Gastroesophageal sphincter (tissue), 4 donors: ENCODE data around the gene TUBGCP5. TPM values are rescaled to one million over a fixed set of nuclear protein-coding genes. Genes with fewer than 3 reads are reported as not detected.
A peak's percentile ranks its signal among the peaks of the same experiment; 100 is the strongest.

Experiments
- ATAC-seq: fragments of 150-250 bp; one replicate; pipeline ENCODE4 v1.9.1; 2016; ENCODE audit warnings: mild to moderate bottlenecking, moderate library complexity
- H3K27ac ChIP-seq, 4 donors: fragments of 200-600 bp; sonication (generic) in 3 of 4; 1 replicate in 3 of 4; 2 replicates in 1 of 4; pipeline ENCODE4 v1.5.1; 2016 to 2019
- H3K27me3 ChIP-seq: fragments of 200-600 bp; sonication (generic); one replicate; pipeline ENCODE4 v1.5.1; 2019
- H3K36me3 ChIP-seq, 2 donors: fragments of 200-600 bp; sonication (generic); one replicate each; pipeline ENCODE4 v1.5.1; 2019; ENCODE audit warnings: control low read depth in 1 of 2
- H3K4me1 ChIP-seq, 3 donors: fragments of 200-600 bp; sonication (generic); 1 replicate in 2 of 3; 2 replicates in 1 of 3; pipeline ENCODE4 v1.5.1; 2016 to 2019; ENCODE audit warnings: control low read depth in 2 of 3
- H3K4me3 ChIP-seq, 2 donors: fragments of 200-600 bp; sonication (generic); one replicate each; pipeline ENCODE4 v1.5.1; 2019; ENCODE audit warnings: mild to moderate bottlenecking in 1 of 2, moderate library complexity in 1 of 2
- H3K9me3 ChIP-seq, 3 donors: fragments of 200-600 bp; sonication (generic); one replicate each; pipeline ENCODE4 v1.5.1; 2017 to 2019; ENCODE audit warnings: control low read depth in 2 of 3
- EP300 ChIP-seq: sonication (generic); formaldehyde crosslinking; IDR thresholded peaks from one replicate; pipeline ENCODE4 v1.6.1; 2017; ENCODE audit warnings: antibody characterized with exemption, mild to moderate bottlenecking
- POLR2A ChIP-seq, 2 donors: fragments of 450-650 bp; IDR thresholded peaks; one replicate each; pipeline ENCODE4 v1.6.1; 2017; ENCODE audit warnings: antibody characterized with exemption in 2 of 2, mild to moderate bottlenecking in 2 of 2, moderate library complexity in 1 of 2
- POLR2AphosphoS5 ChIP-seq: sonication (generic); formaldehyde crosslinking; IDR thresholded peaks from one replicate; pipeline ENCODE4 v1.6.1; 2017; ENCODE audit warnings: antibody characterized with exemption
- WGBS, 2 donors: methylation state at CpG; one replicate each; pipeline ENCODE4 v1.1.5; 2018; ENCODE audit warnings: low coverage in 1 of 2; 5-methylcytosine and 5-hydroxymethylcytosine counted together
- total RNA-seq, 4 donors: library from RNA; depleted of rRNA; stranded (reverse); fragments of >200 nt; gene quantifications; one replicate each; pipeline ENCODE4 v1.1.0, GENCODE V29; 2016
- TF ChIP-seq, protein P1 (sequence below), 4 experiments: fragments of 200-600 bp in 2 of 4; fragments of 450-650 bp in 2 of 4; sonication (generic) in 1 of 4; IDR thresholded peaks; one replicate each; pipeline ENCODE4 v1.5.1; 2017 to 2019; ENCODE audit warnings: antibody characterized with exemption in 4 of 4, mild to moderate bottlenecking in 2 of 4, moderate library complexity in 2 of 4

TUBGCP5 gene
- total RNA-seq, 4 donors from 2014 or later: 12.7 to 25.3 (median 21.7) TPM

GRCh38 chr15:22967084-22967770 is 72.1 kb downstream of the TUBGCP5 start:
- Histone ChIP-seq H3K9me3 (no peaks in the 10 kb centered on the region), H3K27me3 (no peaks in the 10 kb centered on the region), H3K4me1 (peaks cover 0 to 51% (median 14%) of the 10 kb centered on the region in 3 donors), H3K27ac (no peak overlapping the region), H3K36me3 (no peaks in the 10 kb centered on the region), H3K4me3 (no peak overlapping the region)
- WGBS, 2 donors: 81 to 92% methylated on average over 5 to 7 of the region's 15 CpGs
- TF ChIP-seq POLR2AphosphoS5: no peak
- TF ChIP-seq EP300: no peak
- TF ChIP-seq POLR2A (IDR thresholded peaks at IDR 0.05): no peak
- TF ChIP-seq, protein P1, sequence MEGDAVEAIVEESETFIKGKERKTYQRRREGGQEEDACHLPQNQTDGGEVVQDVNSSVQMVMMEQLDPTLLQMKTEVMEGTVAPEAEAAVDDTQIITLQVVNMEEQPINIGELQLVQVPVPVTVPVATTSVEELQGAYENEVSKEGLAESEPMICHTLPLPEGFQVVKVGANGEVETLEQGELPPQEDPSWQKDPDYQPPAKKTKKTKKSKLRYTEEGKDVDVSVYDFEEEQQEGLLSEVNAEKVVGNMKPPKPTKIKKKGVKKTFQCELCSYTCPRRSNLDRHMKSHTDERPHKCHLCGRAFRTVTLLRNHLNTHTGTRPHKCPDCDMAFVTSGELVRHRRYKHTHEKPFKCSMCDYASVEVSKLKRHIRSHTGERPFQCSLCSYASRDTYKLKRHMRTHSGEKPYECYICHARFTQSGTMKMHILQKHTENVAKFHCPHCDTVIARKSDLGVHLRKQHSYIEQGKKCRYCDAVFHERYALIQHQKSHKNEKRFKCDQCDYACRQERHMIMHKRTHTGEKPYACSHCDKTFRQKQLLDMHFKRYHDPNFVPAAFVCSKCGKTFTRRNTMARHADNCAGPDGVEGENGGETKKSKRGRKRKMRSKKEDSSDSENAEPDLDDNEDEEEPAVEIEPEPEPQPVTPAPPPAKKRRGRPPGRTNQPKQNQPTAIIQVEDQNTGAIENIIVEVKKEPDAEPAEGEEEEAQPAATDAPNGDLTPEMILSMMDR (IDR thresholded peaks at IDR 0.05): no peak
- ATAC-seq: no peak

- no peak for ATAC-seq
- WGBS, 2 donors: 80 to 100% methylated on average over 2 to 14 of the region's 20 CpGs
- H3K36me3 ChIP-seq: no peaks in the 10 kb centered on the region
Measured at GRCh38 chr15:22966321-22967083, 72.9 kb downstream of the TUBGCP5 start.

GRCh38 chr15:22963641-22964040 is 75.7 kb downstream of the TUBGCP5 start:
- 60% methylated on average over 6 of the region's 12 CpGs; no CpG with 5 or more reads in 1 of the 2 donors for WGBS, 2 donors
- Histone ChIP-seq H3K36me3 (no peaks in the 10 kb centered on the region), H3K9me3 (no peaks in the 10 kb centered on the region), H3K4me1 (peaks cover 0 to 86% (median 34%) of the 10 kb centered on the region in 3 donors), H3K4me3 (no peak overlapping the region), H3K27me3 (no peaks in the 10 kb centered on the region), H3K27ac (peak overlapping the region in 3 of 4 donors; percentile 69 to 81 (median 72))
- ATAC-seq: peak; percentile 38
- TF ChIP-seq POLR2A (IDR thresholded peaks at IDR 0.05) (no peak), EP300 (no peak), POLR2AphosphoS5 (no peak)
- TF ChIP-seq, protein P1 (IDR thresholded peaks at IDR 0.05): no peak

More at GRCh38 chr15:22966321-22967083, 72.9 kb downstream of the TUBGCP5 start:
- no peak overlapping the region for H3K4me3 ChIP-seq
- no peak overlapping the region for H3K27ac ChIP-seq
- no peaks in the 10 kb centered on the region for H3K27me3 ChIP-seq
- TF ChIP-seq, protein P1 (IDR thresholded peaks at IDR 0.05): no peak
- TF ChIP-seq POLR2A (IDR thresholded peaks at IDR 0.05) (no peak), EP300 (no peak), POLR2AphosphoS5 (no peak)
- no peaks in the 10 kb centered on the region for H3K9me3 ChIP-seq
- peaks cover 0 to 58% (median 14%) of the 10 kb centered on the region in 3 donors for H3K4me1 ChIP-seq

- no peak for ATAC-seq
- H3K27ac ChIP-seq: peak overlapping the region in 2 of 4 donors; percentile 62 to 81
- TF ChIP-seq POLR2A (IDR thresholded peaks at IDR 0.05): no peak
- TF ChIP-seq EP300: no peak
- TF ChIP-seq, protein P1 (IDR thresholded peaks at IDR 0.05): no peak
- TF ChIP-seq POLR2AphosphoS5: no peak
- H3K36me3 ChIP-seq: no peaks in the 10 kb centered on the region
- no peaks in the 10 kb centered on the region for H3K27me3 ChIP-seq
- no peaks in the 10 kb centered on the region for H3K9me3 ChIP-seq
- H3K4me1 ChIP-seq: peaks cover 0 to 83% (median 34%) of the 10 kb centered on the region in 3 donors
- H3K4me3 ChIP-seq: no peak overlapping the region
- 97 to 98% methylated on average over 5 to 6 of the region's 12 CpGs for WGBS, 2 donors
Measured at GRCh38 chr15:22962611-22963010, 76.8 kb downstream of the TUBGCP5 start.
